ENCODE measurements around the gene NDUFA13.

Gene NDUFA13

DNA sequence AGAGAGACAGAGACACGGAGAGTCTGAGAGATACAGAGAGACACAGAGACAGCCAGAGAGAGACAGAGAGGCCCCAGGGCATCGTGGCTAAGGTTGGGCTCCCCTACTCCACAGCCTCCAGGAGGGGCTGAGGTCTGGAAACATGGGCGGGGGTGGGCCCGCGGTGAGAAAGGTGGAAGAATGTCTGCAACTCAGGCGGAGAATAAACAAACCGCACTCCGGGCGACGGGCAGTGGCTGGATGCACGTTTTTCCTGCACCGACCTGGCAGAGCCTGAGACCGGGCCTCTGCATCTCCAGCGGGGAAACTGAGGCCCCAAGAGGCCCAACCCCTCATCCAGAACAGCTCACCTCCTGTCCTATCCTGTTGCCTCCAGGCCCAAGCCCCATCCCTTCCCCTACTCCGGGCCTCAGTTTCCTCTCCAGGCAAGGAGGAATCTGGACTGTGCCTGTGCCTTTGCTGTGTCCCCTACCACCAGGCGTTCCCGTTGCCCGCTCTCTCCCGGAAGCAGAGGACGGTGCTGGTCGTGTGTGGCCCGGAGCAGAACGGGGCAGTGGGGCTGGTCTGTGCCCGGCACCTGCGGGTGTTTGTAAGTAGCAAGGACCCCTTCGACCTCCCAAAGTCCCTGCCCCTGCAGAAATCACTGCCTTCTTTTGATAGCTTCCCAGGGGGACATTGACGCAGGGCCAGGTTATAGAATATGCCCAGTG is 18.7 kb downstream of the NDUFA13 start:
- DNase-seq = no peak

DNA sequence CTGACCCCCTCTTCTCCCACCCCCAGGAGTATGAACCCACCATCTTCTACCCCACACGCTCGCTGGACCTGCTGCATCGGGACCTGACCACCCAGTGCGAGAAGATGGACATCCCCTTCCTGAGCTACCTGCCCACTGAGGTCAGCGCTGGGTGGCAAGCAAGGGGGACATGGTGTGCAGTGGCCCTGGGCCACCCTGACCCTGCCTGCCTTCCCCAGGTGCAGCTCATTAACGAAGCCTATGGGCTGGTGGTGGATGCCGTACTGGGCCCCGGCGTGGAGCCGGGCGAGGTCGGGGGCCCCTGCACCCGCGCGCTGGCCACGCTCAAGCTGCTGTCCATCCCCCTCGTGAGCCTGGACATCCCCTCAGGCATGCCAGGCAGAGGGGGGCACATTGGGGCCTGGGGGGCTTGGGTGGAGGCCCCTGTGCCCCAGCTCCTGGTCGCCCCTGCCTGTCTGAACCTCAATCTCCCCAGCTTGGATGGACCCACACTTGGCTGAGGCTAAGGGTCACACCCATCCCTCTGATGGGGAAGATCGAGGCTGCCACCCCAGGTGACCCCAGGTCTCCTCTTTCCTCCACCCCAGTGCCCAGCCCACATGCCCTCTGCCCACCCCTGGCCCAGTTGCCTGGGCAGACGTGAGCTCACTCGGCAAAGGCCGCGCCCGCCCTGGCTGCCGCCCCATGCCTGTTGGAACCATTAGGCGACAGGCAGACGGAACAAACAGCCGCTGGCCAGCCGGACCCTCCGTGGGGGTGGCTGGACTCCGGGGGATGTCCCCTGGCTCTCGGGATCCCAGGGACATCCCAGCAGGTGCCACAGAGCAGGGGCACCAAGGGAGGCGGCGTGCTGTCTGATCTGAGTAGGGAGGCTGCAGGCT is 19.5 kb downstream of the NDUFA13 start:
- DNase-seq = no peak

- no peak for DNase-seq
Observed at GRCh38 chr19:19537075-19538048, 21.3 kb downstream of the NDUFA13 start.

DNA sequence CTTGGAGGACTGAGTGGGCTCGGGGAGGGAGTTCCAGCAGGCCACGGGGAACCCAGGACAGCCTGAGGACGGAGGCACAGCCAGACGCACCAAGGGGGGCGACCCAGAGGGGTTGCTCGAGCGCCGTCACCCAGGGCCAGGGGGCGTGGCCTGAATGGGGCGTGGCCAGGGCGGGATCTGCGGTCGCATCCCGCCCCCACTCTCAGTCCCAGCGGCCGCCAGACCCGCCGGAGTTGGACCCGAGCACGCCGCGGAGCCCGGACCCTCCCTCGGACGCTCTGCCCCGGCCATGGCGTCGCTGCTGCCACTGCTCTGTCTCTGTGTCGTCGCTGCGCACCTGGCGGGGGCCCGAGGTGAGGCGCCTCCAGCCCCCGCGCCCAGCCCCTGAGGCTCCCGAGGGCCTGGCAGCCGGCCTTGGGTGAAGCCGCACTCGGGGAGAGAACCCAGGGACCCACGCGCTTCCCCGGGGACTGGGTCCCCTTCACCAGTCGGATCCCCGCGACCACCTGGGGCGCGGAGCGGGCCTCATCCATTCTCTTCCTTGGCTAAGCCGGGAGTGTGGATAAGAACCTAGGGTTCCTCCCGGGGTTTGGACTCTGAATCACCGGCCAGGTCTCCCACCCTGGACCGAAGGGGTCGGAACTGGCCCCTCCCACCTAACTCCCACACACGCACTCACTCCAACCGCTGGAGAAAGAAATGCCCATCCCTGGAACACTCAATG is 22.2 kb downstream of the NDUFA13 start, which contains the start of gene CILP2:
Gene CILP2 (plus strand): TSS at position 205 of the 724 bp plus-strand sequence. CDS start 85 bp downstream, at position 290.
- DNase-seq = no peak

GRCh38 chr19:19538785-19539166 is 22.8 kb downstream of the NDUFA13 start:
- no peak for DNase-seq

GRCh38 chr19:19539698-19540063 is 23.7 kb downstream of the NDUFA13 start:
- no peak for DNase-seq

- no peak for DNase-seq
Observed at GRCh38 chr19:19540064-19540714, 24.2 kb downstream of the NDUFA13 start.

- peak; percentile 67 for DNase-seq
Observed at GRCh38 chr19:19540715-19541515, 24.9 kb downstream of the NDUFA13 start.

DNA sequence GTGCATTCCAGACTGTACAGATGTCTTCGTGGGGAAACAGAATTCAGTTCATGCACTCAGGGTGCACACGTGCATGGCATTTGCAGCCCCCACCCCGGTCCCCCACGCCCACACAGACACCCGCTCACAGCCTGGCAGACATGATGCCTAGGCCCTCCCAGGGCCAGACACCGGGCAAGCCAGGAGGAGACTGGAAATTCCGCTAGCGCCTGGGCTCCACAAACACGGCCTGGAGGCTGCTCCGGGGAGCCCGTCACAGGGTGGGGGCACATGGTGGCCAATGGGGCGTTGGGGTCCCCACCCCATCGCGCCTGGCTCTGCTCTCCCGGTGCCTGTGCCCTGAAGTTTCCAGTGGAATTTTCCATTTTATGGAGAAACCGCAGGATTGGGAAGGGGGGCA is 25.6 kb downstream of the NDUFA13 start:
- DNase-seq = no peak

GRCh38 chr19:19542507-19542906 is 26.5 kb downstream of the NDUFA13 start:
- DNase-seq = no peak

DNA sequence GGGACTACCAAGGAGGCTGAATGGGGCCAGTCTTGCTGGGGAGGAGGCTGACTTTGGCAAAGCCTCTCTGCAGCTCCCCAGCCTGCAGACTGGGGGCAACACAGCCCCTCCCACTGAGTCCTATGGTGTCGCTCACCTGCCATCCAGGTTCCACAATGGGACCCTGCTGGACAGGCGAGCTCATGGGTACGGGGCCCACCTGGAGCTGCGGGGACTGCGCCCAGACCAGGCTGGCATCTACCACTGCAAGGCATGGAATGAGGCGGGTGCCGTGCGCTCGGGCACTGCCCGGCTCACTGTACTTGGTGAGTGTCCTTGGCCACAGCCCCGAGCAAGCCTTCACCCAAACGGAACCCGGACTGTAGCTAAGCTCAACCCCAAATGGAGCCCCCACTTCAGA is 27.1 kb downstream of the NDUFA13 start:
- DNase-seq = no peak

GRCh38 chr19:19543640-19544039 is 27.6 kb downstream of the NDUFA13 start:
- no peak for DNase-seq

DNA sequence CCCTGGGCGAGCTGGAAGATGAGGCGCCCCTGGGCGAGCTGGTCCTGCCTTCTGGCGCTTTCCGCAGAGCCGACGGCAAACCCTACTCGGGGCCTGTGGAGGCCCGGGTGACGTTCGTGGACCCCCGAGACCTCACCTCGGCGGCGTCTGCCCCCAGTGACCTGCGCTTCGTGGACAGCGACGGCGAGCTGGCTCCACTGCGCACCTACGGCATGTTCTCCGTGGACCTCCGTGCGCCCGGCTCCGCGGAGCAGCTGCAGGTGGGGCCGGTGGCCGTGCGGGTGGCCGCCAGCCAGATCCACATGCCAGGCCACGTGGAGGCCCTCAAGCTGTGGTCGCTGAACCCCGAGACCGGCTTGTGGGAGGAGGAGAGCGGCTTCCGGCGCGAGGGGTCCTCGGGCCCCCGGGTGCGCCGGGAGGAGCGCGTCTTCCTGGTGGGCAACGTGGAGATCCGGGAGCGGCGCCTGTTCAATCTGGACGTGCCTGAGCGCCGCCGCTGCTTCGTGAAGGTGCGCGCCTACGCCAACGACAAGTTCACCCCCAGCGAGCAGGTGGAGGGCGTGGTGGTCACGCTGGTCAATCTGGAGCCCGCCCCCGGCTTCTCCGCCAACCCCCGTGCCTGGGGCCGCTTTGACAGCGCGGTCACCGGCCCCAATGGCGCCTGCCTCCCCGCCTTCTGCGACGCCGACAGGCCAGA is 28.4 kb downstream of the NDUFA13 start:
- DNase-seq = no peak

DNA sequence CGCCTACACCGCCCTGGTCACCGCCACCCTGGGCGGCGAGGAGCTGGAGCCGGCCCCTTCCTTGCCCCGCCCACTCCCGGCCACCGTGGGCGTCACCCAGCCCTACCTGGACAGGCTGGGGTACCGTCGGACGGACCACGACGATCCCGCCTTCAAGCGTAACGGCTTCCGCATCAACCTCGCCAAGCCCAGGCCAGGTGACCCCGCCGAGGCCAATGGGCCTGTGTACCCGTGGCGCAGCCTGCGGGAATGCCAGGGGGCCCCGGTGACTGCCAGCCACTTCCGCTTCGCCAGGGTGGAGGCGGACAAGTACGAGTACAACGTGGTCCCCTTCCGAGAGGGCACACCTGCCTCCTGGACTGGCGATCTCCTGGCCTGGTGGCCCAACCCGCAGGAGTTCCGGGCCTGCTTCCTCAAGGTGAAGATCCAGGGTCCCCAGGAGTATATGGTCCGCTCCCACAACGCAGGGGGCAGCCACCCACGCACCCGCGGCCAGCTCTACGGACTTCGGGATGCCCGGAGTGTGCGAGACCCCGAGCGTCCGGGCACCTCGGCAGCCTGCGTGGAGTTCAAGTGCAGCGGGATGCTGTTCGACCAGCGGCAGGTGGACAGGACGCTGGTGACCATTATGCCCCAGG is 29.0 kb downstream of the NDUFA13 start:
- DNase-seq = no peak

GRCh38 chr19:19545707-19546106 is 29.7 kb downstream of the NDUFA13 start:
- no peak for DNase-seq

GRCh38 chr19:19546751-19547162 is 30.7 kb downstream of the NDUFA13 start:
- DNase-seq = no peak

GRCh38 chr19:19547674-19548336 is 31.8 kb downstream of the NDUFA13 start:
- no peak for DNase-seq

- no peak for DNase-seq
Observed at GRCh38 chr19:19548915-19549759, 33.1 kb downstream of the NDUFA13 start.
